HG02852 (cell line): ENCODE results near the gene DNASE1.
"Not testable (repeated sequence)": the region's sequence is repeated elsewhere in the genome, so short reads cannot be mapped to it uniquely, and the experiment has no call there.

Experiments used
- ATAC-seq: cut with Tn5 transposase; IDR thresholded peaks from one replicate; pipeline ENCODE4 v1.9.1; 2021; ENCODE audit warnings: mild to moderate bottlenecking, moderate library complexity; ENCODE audit not compliant: unreplicated experiment

The DNASE1 gene, protein sequence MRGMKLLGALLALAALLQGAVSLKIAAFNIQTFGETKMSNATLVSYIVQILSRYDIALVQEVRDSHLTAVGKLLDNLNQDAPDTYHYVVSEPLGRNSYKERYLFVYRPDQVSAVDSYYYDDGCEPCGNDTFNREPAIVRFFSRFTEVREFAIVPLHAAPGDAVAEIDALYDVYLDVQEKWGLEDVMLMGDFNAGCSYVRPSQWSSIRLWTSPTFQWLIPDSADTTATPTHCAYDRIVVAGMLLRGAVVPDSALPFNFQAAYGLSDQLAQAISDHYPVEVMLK

DNA sequence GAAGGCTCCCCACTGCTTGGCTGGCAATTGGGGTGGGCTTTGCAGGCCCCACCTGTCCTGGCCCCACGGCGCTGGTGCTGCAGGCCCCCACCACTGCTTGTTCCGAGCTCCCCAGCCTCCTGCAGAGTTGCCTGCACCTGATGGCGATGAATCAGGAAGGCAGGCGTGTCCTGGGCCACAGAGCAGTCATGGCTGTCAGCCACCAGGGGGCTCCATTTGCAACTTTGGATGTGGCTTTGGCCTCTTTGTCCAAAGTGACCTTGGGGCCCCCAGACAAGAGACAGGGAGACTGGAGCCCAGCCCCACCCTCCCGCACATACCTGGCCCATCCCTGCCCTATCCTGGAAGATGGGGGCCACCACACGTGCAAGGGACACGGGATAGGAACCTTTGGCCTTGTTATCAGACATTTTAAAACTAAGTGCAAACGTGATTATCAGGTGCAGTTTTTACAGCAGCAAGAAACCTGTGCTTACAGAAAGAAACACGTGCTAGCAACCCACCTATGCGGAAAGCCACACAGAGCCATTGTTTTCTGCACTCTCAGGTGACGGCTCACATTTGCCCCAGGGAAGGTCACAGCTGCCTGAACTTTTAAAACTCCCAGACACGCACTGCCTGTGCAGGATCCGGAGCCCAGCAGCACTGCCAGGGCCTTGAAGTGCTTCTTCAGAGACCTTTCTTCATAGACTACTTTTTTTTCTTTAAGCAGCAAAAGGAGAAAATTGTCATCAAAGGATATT, at the start of gene DNASE1:
DNASE1 (plus strand) TSS at position 443 of the 743 bp plus-strand sequence. CDS start 683 bp downstream, outside the sequence.
- ATAC-seq = no peak

DNA sequence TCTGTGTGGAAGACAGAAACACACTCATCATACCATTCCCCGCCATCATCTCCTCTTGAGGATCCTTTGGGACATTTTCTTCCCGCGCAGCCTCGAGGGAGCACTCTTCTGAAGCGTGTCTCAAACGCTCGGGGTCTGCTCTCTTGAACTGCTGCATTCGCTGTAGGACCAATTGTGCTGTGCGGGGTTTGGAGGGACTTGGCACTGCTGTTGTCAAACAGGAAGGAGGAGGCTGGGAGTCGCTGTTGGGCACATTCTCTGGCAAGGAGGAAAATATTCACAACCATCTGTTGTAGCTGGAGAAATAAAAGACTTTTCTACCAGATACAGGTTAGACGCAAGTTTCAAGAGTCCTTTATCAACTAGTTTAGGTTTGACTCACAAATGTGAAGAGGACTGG, 48.0 kb upstream of the DNASE1 start:
- no peak for ATAC-seq

DNA sequence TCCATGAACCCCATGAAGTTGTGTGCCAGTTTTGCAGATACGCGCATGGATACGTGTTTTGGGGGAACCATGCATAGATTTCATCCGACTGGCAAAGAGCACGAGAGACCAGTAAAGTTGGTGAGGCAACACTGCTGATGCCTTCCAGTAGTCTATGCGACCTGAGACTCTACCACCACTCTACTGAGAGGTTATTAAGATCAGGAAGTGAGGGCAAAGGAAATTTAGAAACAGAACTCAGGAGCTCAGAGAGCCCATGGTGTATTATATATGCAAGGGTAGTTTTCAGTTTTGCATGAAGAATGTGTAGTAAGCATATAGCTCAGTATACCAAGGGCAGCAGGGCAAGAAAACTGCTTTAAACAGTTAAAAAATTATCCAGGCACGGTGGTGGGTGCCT, 47.3 kb upstream of the DNASE1 start:
- no peak for ATAC-seq

DNA sequence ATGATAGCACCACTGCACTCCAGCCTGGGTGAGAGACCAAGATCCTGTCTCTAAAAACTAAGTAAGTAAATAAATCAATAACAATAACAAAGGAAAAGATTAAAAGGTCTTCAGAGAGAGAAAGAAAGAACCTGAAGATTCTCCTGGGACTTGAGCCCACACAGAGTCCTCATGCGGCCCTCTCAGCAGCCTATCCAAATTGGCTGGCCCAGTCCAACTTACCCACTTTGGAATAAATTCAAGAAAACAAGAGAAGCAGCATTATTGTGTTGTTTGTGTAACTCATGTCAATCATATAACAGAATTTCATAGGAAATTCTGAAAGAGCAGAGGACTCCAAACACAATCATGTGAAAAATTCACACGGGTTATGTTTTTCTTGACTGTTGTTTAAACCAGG, 46.9 kb upstream of the DNASE1 start:
- no peak for ATAC-seq

DNA sequence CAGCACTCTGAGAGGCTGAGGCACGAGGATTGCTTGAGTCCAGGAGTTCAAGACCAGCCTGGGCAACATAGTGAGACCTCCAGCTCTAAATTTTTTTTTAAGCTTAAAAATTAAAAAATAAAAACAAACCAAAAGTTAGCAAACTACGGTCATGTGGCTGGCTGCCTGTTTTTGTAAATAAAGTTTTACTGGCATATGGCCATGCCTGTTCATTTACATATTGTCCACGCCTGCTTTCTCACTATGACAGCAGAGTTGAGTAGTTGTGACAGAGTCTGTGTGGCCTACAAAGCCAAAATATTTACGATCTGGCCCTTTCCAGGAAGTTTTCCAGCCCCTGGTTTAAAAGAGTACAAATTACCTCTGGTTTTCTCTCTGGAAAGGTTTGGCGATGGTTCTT, 46.4 kb upstream of the DNASE1 start:
- no peak for ATAC-seq

DNA sequence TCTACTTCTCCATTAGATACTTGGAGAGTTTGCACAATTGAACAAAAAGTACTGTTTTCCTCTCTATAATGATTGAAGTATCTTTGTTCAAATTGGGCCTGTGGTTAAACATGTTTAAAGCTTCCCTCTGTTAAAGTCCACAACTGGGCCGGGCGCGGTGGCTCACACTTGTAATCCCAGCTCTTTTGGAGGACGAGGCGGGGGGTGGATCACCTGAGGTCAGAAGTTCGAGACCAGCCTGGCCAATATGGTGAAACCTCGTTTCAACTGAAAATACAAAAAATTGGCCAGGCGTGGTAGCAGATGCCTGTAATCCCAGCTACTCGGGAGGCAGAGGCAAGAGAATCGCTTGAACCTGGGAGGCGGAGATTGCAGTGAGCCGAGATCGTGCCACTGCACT, 45.5 kb upstream of the DNASE1 start:
- ATAC-seq = not testable (repeated sequence)

DNA sequence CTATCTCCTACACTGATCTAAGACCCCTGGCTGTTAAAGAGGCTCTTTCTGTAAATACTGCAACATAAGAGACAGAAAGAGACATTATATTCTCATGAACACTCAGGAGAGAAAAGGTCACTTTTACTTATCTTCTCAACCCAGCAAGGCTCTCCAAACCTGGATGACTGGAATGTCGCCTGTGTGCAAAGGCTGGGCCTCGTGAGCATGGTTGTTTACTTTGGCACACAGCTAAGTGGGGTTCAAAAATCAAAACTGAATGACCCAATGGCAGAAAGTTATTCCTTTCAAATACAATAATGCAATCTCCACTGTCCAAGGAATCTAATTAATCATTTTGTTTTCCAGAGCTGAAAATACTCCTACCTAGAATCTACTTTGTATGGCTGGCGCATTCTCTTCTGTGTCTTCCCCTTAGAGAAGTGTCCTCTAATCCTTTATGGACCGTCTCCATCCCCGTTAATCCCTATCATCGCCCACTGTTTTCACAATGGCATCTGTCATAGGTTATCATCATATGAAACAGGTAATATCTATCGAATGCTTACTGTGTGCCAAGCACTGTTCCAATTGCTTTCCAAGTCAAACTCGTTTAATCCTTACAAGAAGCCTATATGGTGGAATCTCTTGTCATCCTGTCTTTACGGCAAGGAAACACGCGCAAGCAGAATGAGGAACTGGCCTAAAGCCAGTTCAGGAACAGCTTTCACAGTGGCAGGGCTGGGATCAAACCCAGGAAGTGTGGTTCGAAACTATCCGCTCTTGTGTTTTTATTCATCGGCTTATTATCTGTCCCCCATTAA, 44.4 kb upstream of the DNASE1 start:
- no peak for ATAC-seq

DNA sequence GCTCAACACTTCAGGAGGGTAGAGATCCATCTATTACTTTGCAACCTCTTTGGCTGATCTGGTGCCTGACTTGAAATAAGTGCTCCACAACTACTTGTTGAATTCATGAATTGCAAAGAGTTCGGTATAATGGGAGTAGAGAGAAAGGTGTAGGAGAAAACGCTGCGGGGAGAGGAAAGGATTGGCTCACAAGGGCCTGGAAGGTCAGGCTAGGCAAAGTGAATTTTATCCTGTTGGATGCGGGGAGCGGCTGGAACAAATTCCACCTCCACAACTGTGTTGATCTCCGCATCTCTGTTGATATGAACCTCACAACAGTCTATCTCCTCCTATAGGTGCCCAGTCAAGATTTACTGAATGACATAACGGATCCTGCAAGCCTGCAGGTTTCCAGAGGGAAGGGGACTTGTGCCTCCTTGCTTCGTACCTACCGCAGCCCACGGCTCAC, 43.8 kb upstream of the DNASE1 start:
- ATAC-seq = no peak

DNA sequence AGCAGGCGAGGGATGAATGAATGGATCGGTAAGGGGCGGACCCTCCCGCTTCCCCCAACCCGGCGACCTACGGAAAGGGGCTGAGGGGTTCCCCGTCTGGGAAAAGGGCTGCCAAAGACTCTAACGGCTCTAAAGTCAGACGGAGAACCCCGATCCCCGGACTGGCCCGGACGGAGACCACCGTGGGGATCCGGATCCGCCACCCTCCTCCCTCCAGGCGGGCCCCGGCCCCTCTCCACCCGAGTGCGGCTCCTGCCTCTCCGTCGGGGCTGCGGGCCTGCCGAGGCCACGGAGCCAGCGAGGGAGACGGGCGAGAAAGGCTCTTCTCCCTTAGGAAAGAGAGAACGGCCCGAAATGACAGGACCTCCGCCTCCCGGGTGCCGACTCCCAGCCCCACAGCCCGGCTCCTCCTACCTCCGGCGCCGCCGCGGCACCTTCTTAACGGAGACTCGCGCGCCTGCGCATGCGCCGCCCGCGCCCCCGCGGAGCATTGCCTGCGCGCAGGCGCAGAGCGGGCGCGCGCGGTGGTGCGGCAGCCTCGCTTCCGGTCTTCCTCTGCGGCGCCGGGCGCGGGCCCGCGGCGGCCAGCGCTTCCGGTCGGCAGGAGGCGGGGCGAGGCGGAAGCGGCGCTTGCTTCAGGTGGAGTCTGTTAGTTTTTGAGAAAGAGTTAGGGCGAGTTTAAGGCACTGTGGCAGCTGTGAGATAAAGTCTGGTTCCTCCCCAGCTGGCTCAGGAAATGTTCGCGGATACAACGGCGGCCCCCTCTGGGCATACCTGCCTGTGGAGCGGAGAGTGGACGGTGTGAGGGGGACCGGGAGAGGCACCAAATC, 43.1 kb upstream of the DNASE1 start, which contains the start of gene SLX4:
SLX4 (minus strand) TSS at position 461 of the 830 bp plus-strand sequence. CDS start 2,642 bp downstream, outside the sequence.
- peak; percentile 84 for ATAC-seq

DNA sequence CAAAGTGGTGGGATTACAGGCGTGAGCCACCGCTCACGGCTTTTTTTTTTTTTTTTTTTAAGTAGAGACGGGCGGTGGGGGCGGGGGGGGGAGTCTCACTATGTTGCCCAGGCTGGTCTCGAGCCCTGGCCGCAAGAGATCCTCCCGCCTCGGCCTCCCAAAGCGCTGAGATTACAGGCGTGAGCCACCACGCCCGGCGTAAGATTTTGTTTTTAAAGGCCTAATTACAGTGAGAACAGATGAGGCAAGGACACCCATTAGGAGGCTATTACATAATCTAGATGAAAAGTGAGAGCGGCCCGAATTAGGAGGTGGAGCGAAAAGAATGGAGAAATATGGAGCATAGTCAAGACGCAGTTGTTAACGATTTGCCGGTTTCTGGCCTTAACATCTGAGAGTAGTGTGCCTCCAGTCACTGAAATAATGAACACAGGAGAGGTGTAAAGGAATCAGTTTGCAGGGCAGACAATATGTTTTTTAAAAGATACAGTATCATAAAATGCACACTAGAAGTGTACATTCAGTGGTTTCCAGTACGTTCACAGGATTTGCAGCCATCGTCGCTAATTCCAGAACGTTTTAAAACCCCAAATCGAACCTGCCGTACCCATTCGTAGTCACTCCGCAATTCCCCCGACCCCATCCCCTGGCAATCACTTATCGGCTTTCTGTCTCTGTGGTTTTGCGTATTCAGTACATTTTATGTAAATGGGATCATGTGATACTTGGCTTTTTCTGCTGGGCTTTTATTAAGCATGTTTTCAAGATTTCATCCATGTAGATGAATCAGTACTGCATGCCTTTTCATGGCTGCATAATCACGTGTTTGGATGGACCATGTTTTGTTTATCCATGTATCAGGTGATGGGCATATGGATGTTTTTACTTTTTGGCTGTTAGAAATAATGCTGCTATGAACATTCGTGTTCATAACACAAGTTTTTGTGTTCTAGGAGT, 41.7 kb upstream of the DNASE1 start:
- no peak for ATAC-seq

DNA sequence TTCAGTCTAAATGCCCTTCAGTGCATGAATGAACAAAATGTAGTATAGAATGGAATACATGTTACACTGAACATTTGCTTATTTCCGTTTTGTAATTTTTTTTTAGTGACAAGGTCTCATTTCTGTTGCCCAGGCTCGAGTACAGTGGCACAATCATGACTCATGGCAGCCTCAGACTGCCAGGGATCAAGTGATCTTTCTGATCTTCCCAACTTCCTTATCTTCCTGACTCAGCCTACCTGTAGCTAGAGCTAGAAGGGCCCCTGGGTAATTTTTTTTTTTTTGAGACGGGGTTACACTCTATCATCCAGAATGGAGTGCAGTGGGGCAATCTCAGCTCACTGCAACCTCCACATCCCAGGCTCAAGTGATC, 35.7 kb upstream of the DNASE1 start:
- ATAC-seq = no peak

DNA sequence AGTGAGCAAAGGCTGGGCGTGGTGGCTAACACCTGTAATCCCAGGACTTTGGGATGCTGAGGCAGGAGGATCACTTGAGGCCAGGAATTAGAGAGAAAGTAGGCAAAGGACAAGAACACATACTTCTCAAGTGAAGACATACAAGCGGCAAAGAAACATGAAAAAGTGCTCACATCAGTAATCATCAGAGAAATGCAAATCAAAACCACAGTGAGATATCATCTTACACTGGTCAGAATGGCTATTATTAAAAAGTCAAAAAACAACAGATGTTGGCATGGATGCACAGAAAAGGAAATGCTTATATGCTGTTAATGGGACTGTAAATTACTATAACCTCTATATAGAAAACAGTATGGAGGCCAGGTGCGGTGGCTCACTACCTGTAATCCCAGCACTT, 30.8 kb upstream of the DNASE1 start:
- no peak for ATAC-seq

DNA sequence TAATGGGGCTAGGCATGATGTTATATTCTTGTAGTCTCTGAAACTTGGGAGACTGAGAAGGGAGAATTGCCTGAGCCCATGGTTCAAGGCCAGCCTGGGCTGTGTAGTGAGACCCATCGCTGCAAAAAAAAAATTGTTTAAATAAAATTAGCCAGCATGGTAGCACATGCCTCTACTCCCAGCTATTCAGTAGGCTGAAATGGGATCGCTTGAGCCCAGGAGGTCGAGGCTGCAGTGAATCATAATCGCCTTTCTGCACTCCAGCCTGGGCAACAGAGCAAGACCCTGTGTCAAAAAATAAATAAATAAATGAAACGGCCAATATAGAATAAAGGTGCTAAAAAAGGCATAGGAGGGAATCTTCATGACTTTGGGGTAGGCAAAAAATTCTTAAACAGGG, 29.2 kb upstream of the DNASE1 start:
- no peak for ATAC-seq

DNA sequence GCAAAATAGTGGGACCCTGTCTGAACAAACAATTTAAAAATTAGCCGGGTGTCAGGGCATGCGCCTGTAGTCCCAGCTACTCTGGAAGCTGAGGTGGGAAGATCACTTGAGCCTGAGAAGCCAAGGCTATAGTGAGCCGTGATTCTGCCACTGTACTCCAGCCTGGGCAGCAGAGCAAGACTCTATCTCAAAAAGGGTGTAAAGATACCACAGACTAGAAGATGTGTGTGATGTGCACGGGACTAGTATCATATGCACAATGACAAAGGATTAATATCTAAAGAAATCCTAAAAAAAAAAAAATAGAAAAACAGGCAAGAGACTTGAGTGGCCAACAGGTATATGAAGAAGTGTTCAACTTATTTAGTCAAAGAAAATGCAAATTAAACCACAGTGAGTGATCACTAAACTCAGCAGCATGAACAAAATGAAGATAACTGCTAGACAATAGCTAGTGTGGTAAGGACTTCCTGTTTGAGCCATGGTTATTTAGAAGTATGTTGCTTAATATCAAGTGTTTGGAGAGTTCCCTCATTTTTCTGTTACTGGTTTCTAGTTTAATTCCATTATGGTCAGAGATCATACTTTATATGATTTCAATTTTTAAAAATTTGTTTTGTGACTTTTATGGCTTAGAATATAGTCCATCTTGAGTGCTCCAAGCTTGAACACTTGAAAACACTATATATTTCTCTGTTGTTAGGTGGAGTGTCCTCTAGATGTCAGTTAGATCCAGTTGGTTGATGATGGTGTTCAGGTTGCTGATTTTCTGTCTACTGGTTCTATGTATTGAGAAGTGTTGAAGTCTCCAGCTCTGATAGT, 28.4 kb upstream of the DNASE1 start:
- ATAC-seq = peak; percentile 51

DNA sequence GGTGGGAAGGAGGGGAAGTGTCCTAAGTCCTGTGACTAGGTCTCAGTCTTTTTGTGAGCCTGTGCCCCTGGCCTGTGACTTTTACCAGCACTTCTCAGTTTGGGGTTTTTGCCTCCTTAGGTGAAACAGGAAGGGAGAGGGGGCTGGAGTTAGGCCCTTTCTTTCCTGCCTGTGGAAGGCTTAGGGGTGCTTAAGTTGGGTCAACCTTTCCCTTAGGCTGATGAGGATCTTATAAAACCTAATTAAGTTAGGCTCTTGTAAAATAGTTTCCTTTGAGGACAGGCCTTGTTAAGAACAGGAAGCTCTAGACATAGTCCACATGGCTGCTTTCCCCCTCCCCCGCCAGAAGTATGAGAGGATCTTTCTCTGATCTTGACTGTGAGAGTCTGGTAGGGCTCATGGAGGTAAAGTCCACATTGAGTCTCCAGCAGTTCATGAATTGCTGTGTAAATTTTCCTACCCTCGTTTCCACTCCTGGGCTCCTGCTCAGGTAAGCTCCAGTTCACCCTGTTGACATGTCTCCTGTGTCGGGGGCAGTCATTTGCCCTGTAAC, 17.0 kb upstream of the DNASE1 start:
- ATAC-seq = no peak

DNA sequence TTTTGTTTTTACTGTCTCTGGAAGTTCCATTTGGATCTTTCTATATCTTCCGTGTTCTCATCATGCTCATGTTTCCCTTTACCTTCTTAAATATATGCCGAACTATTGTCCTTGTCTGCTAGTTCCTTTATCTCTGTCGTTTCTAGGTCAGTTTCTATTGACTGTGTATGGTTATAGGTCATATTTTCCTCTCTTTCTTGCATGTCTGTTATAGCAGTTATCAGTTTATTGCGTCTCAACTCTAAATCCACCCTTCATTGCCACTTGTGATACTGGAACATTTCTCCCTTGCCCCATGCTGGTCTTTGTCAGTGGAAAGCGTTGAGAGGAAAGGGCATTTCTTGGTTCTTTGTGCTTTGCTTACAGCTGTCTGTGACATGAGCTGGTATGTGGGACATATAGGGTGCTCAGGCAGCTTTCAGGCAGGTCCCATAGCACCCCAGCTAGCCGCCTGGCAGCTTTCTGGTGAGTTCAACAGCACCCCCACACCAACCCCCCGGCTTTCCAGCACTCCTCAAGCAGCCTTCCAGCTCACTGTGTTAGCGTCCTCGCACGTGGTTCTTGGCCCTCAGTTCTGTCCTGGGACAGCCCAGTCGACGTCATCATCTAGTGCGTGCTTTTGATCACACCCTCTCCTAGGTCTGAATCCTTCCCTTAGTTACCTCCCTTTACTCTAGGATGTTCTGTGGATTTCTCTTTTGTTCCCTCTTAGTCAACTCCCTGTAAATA, 15.4 kb upstream of the DNASE1 start:
- ATAC-seq = no peak

DNA sequence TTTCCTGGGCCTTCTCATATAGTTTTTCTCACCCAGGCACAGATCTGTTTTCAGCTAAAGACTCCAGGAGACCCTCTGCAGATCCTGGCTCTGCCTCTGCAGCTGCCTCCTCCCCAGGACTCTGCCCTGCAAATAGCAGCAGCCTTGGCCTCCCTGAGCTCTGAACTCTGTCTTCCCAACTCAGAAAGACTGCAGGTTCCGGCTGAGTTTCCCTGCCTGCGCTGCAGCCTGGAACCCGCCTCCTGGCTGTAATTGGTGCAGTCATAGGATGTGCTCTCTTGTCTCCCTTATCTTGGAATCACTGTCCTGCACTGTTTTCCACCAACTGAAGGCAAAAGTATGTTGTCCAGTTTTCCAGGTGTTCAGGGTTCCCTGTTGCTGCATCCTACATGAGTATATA, 14.3 kb upstream of the DNASE1 start:
- no peak for ATAC-seq
